D721Med (cell line): Measurements from ENCODE around the gene AFAP1L1.
A peak's percentile ranks its signal among the peaks of the same experiment; 100 is the strongest.

ENCODE experiments used
- DNase-seq: peaks from one replicate; pipeline ENCODE4 v3.0.0; 2011; ENCODE audit warnings: low spot score; ENCODE audit not compliant: insufficient read length
- FAIRE-seq: peaks from 2 replicates; lab custom pipeline; 2011; peaks lifted over from hg19 to GRCh38; lab: Jason Lieb, UNC
- CTCF ChIP-seq: IDR thresholded peaks from 2 replicates; pipeline ENCODE4 v1.5.1; 2012; ENCODE audit warnings: mild to moderate bottlenecking, control low read depth; ENCODE audit not compliant: insufficient read depth; ENCODE audit errors: missing control alignments

AFAP1L1 gene

GRCh38 chr5:149355688-149356087, 84.0 kb downstream of the AFAP1L1 start:
- DNase-seq (no peak), FAIRE-seq (no peak)
- TF ChIP-seq CTCF: no peak

GRCh38 chr5:149356391-149356790, 84.7 kb downstream of the AFAP1L1 start:
- TF ChIP-seq CTCF: no peak
- FAIRE-seq: no peak
- no peak for DNase-seq

- FAIRE-seq: no peak
- DNase-seq: peak; percentile 80
- TF ChIP-seq CTCF: no peak
Measured at GRCh38 chr5:149357370-149358293, 86.0 kb downstream of the AFAP1L1 start, which contains the start of gene PCYOX1L. Gene PCYOX1L, plus strand, starts transcription at chr5:149358046. Its CDS starts 23 bp downstream, at chr5:149358069.

GRCh38 chr5:149358294-149358651, 86.6 kb downstream of the AFAP1L1 start:
- no peak for TF ChIP-seq CTCF
- FAIRE-seq: no peak
- no peak for DNase-seq

GRCh38 chr5:149358868-149359495, 87.3 kb downstream of the AFAP1L1 start:
- TF ChIP-seq CTCF: no peak
- no peak for DNase-seq
- FAIRE-seq: no peak

GRCh38 chr5:149360272-149360671, 88.6 kb downstream of the AFAP1L1 start:
- TF ChIP-seq CTCF: no peak
- DNase-seq: no peak
- FAIRE-seq: no peak
